ENCODE data around the gene ADSS2.

ADSS2 gene

GRCh38 chr1:244458781-244459180 lies 7.1 kb upstream of the ADSS2 start:
- no peaks in the 10 kb centered on the region for H3K9me3 ChIP-seq (replicated peaks; ENCODE audit: low read length)
- H3K4me1 ChIP-seq (ENCODE audit: control insufficient read depth, insufficient read depth, low read length), result peaks cover 11% of the 10 kb centered on the region
- no peaks in the 10 kb centered on the region for H3K27me3 ChIP-seq (ENCODE audit: control insufficient read depth, insufficient read depth, low read length)
- no peak overlapping the region for H3K4me2 ChIP-seq (ENCODE audit: low read length)
- H3K9ac ChIP-seq (ENCODE audit: low read depth, low read length), result no peak overlapping the region
- no peak overlapping the region for H3K4me3 ChIP-seq (ENCODE audit: low read length)
- H3K36me3 ChIP-seq (ENCODE audit: insufficient read depth, low read length), result no peaks in the 10 kb centered on the region

DNA sequence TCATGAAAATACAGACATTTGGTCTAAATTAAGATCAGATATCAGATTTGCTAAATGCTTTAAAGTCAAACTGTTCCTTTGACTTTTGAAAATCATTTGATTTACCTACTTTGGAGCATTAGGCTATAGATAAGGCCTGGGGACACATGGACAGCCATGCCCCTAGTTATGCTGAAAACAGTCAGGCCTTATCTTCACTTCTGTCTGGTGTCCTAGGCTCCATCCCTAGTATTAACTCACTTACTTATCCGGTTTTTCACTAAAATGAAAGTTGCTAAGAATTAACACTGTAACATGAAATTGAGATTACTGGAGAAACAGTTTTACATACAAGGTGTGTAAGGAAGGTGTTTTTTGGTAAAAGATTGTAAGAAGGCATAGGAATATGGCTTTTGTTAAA lies 4.9 kb upstream of the ADSS2 start:
- Histone ChIP-seq H3K9me3 (replicated peaks; ENCODE audit: low read length) (no peaks in the 10 kb centered on the region), H3K4me3 (ENCODE audit: low read length) (no peak overlapping the region), H3K36me3 (ENCODE audit: insufficient read depth, low read length) (no peaks in the 10 kb centered on the region), H3K9ac (ENCODE audit: low read depth, low read length) (no peak overlapping the region), H3K27me3 (ENCODE audit: control insufficient read depth, insufficient read depth, low read length) (no peaks in the 10 kb centered on the region), H3K4me1 (ENCODE audit: control insufficient read depth, insufficient read depth, low read length) (peaks cover 10% of the 10 kb centered on the region), H3K4me2 (ENCODE audit: low read length) (no peak overlapping the region)

DNA sequence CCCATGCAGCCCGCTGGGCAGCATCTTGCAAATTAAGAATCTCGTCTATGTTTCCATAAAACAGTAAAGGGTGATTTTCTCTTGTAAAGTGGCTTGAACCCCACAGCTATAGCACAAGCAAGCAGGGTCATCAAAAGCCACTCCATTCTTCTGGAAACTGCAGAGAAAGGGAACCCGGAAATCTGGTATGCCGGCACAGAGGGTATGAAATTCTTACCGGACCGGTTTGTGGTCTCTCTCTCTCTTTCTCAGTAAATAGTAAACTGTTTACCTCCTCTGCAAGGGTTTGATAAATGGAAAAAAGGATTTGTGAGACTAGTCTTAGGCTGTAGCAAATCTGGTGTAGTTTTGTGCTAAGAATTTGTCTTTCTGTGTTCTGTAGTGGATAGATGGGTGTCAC lies 2.7 kb upstream of the ADSS2 start:
- no peak overlapping the region for H3K4me2 ChIP-seq (ENCODE audit: low read length)
- H3K9ac ChIP-seq (ENCODE audit: low read depth, low read length), result no peak overlapping the region
- H3K36me3 ChIP-seq (ENCODE audit: insufficient read depth, low read length), result peaks cover 3% of the 10 kb centered on the region
- H3K9me3 ChIP-seq (replicated peaks; ENCODE audit: low read length), result no peaks in the 10 kb centered on the region
- no peak overlapping the region for H3K4me3 ChIP-seq (ENCODE audit: low read length)
- no peaks in the 10 kb centered on the region for H3K27me3 ChIP-seq (ENCODE audit: control insufficient read depth, insufficient read depth, low read length)
- H3K4me1 ChIP-seq (ENCODE audit: control insufficient read depth, insufficient read depth, low read length), result peaks cover 10% of the 10 kb centered on the region

DNA sequence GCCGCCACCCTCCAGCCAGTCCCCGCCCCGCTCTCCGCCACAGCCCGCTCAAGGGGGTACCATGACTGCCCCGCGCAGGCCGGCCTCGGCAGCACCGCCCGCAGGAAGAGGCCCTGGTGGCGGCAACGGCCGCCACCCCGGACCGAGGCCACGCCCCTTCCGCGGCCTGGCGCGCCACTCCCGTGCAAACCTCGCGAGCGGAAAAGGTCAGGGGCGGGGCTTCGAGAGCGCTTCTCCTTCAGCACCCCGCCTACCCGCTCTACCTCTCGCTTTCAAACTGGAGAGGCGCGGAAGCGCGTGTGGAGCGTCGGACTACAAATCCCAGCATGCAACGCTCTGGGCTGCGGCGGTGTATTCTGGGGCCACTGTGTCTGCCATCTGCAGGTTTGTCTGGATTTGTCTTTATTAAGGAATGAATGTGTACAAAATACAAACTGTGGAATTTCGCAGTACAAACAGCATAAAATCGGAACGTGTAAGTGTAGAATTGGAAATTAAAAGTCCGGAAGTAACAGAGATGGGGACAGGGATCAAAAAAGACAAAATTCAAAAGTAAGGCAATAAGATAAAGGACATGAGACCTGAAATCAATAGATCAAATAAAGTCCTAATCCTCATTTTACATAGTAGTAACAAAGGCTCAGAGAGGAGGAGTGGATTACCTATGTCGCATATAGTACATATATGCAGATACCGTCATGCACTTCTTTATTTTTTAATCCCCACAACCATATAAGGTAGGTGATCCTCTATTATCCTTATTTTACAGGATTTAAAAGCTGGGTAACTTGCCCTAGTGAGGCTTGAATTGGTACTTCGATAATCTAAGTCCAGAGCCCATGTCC lies 464 bp upstream of the ADSS2 start:
- Histone ChIP-seq H3K27me3 (ENCODE audit: control insufficient read depth, insufficient read depth, low read length) (no peaks in the 10 kb centered on the region), H3K4me1 (ENCODE audit: control insufficient read depth, insufficient read depth, low read length) (peaks cover 19% of the 10 kb centered on the region), H3K36me3 (ENCODE audit: insufficient read depth, low read length) (peaks cover 3% of the 10 kb centered on the region), H3K4me3 (ENCODE audit: low read length) (peak overlapping the region; percentile 98), H3K9ac (ENCODE audit: low read depth, low read length) (peak overlapping the region; percentile 66), H3K9me3 (replicated peaks; ENCODE audit: low read length) (no peaks in the 10 kb centered on the region), H3K4me2 (ENCODE audit: low read length) (peak overlapping the region; percentile 80)

DNA sequence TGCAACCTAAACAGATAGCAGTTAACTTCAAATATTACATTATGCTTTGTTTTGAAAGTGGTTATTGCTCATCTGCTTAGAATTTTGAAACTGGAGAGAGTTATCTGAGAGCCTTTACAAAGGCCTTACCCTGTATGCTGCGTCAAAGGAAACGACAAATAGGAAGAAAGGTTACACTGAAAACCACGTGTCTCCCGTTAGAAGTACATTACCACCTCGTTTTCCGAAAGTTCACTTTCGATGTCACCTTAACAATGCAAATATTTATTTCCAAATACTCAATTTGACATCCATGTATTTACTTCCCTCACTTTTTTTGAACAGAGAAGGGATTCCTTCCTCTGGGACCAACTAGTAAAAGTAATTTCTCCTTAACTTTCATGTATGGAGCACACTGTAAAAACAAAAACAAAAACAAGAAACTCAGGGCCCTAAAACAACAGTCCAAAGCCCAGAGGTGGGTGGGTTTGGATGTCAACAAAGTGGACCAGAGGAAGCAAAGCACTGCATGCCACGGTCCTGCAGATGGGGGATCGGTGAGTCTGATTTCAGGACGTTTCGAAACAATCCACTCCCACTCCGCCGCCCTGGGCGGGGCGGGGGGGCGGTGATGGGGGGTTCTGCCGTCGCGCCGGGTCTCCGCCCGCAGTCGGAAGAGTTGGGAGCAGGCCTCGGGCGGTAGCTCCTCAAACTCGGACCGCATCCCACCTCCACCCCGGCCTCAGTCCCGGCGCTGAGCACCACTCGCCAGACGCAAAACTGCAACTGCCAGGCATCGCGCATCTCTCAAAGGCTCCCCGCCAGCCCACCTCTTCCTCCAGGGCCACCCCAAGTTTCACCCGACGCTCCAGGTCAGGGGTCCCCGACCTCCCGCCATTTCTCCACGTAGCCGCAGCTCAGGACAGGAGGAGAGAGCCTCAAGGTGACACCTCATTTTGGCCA lies 841 bp downstream of the ADSS2 start:
- peaks cover 21% of the 10 kb centered on the region for H3K4me1 ChIP-seq (ENCODE audit: control insufficient read depth, insufficient read depth, low read length)
- no peaks in the 10 kb centered on the region for H3K27me3 ChIP-seq (ENCODE audit: control insufficient read depth, insufficient read depth, low read length)
- peak overlapping the region; percentile 98 for H3K4me3 ChIP-seq (ENCODE audit: low read length)
- H3K36me3 ChIP-seq (ENCODE audit: insufficient read depth, low read length), result peaks cover 3% of the 10 kb centered on the region
- peak overlapping the region; percentile 94 for H3K4me2 ChIP-seq (ENCODE audit: low read length)
- H3K9me3 ChIP-seq (replicated peaks; ENCODE audit: low read length), result no peaks in the 10 kb centered on the region
- H3K9ac ChIP-seq (ENCODE audit: low read depth, low read length), result peak overlapping the region; percentile 99

- Histone ChIP-seq H3K9ac (ENCODE audit: low read depth, low read length) (peak overlapping the region; percentile 99), H3K36me3 (ENCODE audit: insufficient read depth, low read length) (peaks cover 3% of the 10 kb centered on the region), H3K27me3 (ENCODE audit: control insufficient read depth, insufficient read depth, low read length) (no peaks in the 10 kb centered on the region), H3K4me3 (ENCODE audit: low read length) (peak overlapping the region; percentile 98), H3K9me3 (replicated peaks; ENCODE audit: low read length) (no peaks in the 10 kb centered on the region), H3K4me2 (ENCODE audit: low read length) (peak overlapping the region; percentile 94), H3K4me1 (ENCODE audit: control insufficient read depth, insufficient read depth, low read length) (peaks cover 30% of the 10 kb centered on the region)
Observed at GRCh38 chr1:244449936-244450508, 1.7 kb downstream of the ADSS2 start.

- Histone ChIP-seq H3K27me3 (ENCODE audit: control insufficient read depth, insufficient read depth, low read length) (no peaks in the 10 kb centered on the region), H3K4me1 (ENCODE audit: control insufficient read depth, insufficient read depth, low read length) (peaks cover 33% of the 10 kb centered on the region), H3K4me2 (ENCODE audit: low read length) (peak overlapping the region; percentile 45), H3K9me3 (replicated peaks; ENCODE audit: low read length) (no peaks in the 10 kb centered on the region), H3K9ac (ENCODE audit: low read depth, low read length) (no peak overlapping the region), H3K36me3 (ENCODE audit: insufficient read depth, low read length) (peaks cover 7% of the 10 kb centered on the region), H3K4me3 (ENCODE audit: low read length) (no peak overlapping the region)
Observed at GRCh38 chr1:244448279-244449036, 3.3 kb downstream of the ADSS2 start.

DNA sequence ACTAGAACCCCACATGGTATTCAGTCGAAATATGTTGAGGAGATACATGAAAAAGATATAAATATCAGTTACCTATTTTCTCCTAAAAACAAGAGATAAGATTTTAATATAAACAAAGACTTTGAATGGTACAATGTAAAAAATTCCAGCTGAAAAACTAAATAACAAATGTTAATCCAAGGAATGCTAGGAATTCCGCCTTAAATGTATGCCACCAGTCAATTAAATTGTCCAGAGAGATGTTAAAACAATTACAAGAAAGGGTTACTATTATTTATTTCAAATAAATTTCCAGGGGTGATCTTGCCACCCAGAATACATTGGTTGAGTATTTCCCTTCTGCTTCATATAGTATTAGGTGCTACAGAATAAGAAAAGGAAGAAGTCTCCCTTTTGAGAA lies 4.2 kb downstream of the ADSS2 start:
- H3K9me3 ChIP-seq (replicated peaks; ENCODE audit: low read length), result no peaks in the 10 kb centered on the region
- H3K4me3 ChIP-seq (ENCODE audit: low read length), result no peak overlapping the region
- H3K4me1 ChIP-seq (ENCODE audit: control insufficient read depth, insufficient read depth, low read length), result peaks cover 33% of the 10 kb centered on the region
- peaks cover 7% of the 10 kb centered on the region for H3K36me3 ChIP-seq (ENCODE audit: insufficient read depth, low read length)
- H3K9ac ChIP-seq (ENCODE audit: low read depth, low read length), result no peak overlapping the region
- H3K27me3 ChIP-seq (ENCODE audit: control insufficient read depth, insufficient read depth, low read length), result no peaks in the 10 kb centered on the region
- no peak overlapping the region for H3K4me2 ChIP-seq (ENCODE audit: low read length)

DNA sequence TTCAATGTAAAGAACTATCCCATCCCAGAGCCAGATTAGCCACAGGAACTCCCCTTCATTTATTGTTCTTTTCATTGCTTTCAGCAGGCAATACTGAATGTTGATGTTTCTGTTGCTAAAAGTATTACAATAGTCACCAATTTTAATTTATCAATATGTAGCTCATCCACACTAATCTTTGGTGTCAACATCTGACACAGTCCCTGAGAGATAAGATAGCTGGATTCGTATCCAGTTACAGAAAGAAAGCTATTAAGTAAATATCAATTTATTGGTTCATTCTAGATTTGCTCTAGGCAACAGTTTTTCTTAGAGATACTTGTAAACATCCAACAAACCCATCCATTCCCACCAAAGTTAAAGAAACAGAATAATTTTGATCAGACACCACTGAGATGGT lies 4.7 kb downstream of the ADSS2 start:
- Histone ChIP-seq H3K27me3 (ENCODE audit: control insufficient read depth, insufficient read depth, low read length) (no peaks in the 10 kb centered on the region), H3K4me1 (ENCODE audit: control insufficient read depth, insufficient read depth, low read length) (peaks cover 33% of the 10 kb centered on the region), H3K4me3 (ENCODE audit: low read length) (no peak overlapping the region), H3K9me3 (replicated peaks; ENCODE audit: low read length) (no peaks in the 10 kb centered on the region), H3K9ac (ENCODE audit: low read depth, low read length) (no peak overlapping the region), H3K36me3 (ENCODE audit: insufficient read depth, low read length) (peaks cover 7% of the 10 kb centered on the region), H3K4me2 (ENCODE audit: low read length) (no peak overlapping the region)

GRCh38 chr1:244445320-244446181 lies 6.2 kb downstream of the ADSS2 start:
- Histone ChIP-seq H3K4me2 (ENCODE audit: low read length) (no peak overlapping the region), H3K4me3 (ENCODE audit: low read length) (no peak overlapping the region)

More at GRCh38 chr1:244445320-244446181, 6.2 kb downstream of the ADSS2 start:
- peaks cover 7% of the 10 kb centered on the region for H3K36me3 ChIP-seq (ENCODE audit: insufficient read depth, low read length)
- H3K4me1 ChIP-seq (ENCODE audit: control insufficient read depth, insufficient read depth, low read length), result peaks cover 33% of the 10 kb centered on the region
- no peaks in the 10 kb centered on the region for H3K27me3 ChIP-seq (ENCODE audit: control insufficient read depth, insufficient read depth, low read length)
- H3K9ac ChIP-seq (ENCODE audit: low read depth, low read length), result peak overlapping the region; percentile 2
- H3K9me3 ChIP-seq (replicated peaks; ENCODE audit: low read length), result no peaks in the 10 kb centered on the region
